GM12891 (cell line): Measurements from ENCODE around the gene TFIP11.
"Not testable (repeated sequence)": the region's sequence is repeated elsewhere in the genome, so short reads cannot be mapped to it uniquely, and the experiment has no call there.

ENCODE experiments used
- DNase-seq: peaks from one replicate; pipeline ENCODE4 v3.0.0; 2011; ENCODE audit warnings: low spot score; ENCODE audit not compliant: insufficient read length
- FAIRE-seq: peaks from 2 replicates; lab custom pipeline; 2011; peaks lifted over from hg19 to GRCh38; lab: Jason Lieb, UNC
- PAX5 ChIP-seq: IDR thresholded peaks from 2 replicates; pipeline ENCODE4 v1.6.1; 2011; ENCODE audit warnings: low read length, moderate library complexity, mild to moderate bottlenecking; ENCODE audit not compliant: insufficient read depth, severe bottlenecking
- POLR2A ChIP-seq: IDR thresholded peaks from 2 replicates; pipeline ENCODE4 v1.6.1; 2011; ENCODE audit warnings: low read depth, low read length, control low read depth
- POLR2AphosphoS5 ChIP-seq: IDR thresholded peaks from 2 replicates; pipeline ENCODE4 v1.6.1; 2011; ENCODE audit warnings: low read depth, low read length, control low read depth
- POU2F2 ChIP-seq: IDR thresholded peaks from 2 replicates; pipeline ENCODE4 v1.6.1; 2011; ENCODE audit warnings: low read depth, mild to moderate bottlenecking, control low read depth, low read length, moderate library complexity
- SPI1 ChIP-seq: IDR thresholded peaks from 2 replicates; pipeline ENCODE4 v1.6.1; 2011; ENCODE audit warnings: low read depth, low read length, control low read depth
- TAF1 ChIP-seq: IDR thresholded peaks from 2 replicates; pipeline ENCODE4 v1.6.1; 2011; ENCODE audit warnings: low read depth, low read length, control low read depth

TFIP11 gene

DNA sequence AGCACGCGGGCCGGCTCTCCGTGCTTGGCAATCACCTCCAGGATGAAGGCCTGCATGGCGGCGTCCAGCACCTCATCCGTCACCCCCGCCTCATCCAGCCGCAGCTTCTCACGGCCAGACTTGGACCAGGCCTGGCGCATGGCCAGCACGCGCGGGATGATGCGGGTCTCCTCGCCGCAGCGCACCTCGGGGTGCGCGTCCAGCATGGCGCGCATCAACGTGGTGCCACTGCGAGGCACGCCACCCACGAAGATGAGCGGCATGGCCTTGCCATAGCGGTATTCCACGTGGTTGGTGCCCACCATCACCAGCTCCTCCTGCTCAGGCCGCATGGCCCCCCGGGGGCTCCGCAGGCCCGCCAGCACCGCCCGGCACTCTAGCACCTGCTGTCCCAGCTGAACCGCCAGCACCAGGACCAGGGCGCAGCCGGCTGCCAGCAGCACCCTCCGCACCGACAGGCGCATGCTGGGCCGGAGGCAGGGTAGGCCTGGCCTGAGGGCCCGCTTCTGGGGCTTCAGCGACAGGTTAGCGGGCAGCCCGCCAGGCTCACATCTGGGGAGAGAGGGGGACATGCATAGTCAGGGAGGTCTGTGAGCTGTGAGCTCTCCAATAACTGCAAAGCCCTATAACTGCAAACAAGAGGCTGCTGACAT is 29.0 kb upstream of the TFIP11 start:
- TF ChIP-seq SPI1 (no peak), TAF1 (no peak), POLR2A (no peak), POLR2AphosphoS5 (no peak), POU2F2 (no peak)
- DNase-seq (no peak), FAIRE-seq (no peak)

GRCh38 chr22:26540119-26540518 is 27.8 kb upstream of the TFIP11 start:
- FAIRE-seq: no peak
- TF ChIP-seq SPI1: no peak
- no peak for TF ChIP-seq POLR2AphosphoS5
- TF ChIP-seq TAF1: no peak
- no peak for TF ChIP-seq POLR2A
- TF ChIP-seq PAX5: no peak
- TF ChIP-seq POU2F2: no peak
- DNase-seq: no peak

GRCh38 chr22:26536762-26537134 is 24.5 kb upstream of the TFIP11 start:
- DNase-seq (no peak), FAIRE-seq (no peak)
- TF ChIP-seq SPI1 (no peak), POU2F2 (no peak), POLR2AphosphoS5 (no peak), PAX5 (no peak), TAF1 (no peak), POLR2A (no peak)

GRCh38 chr22:26536056-26536761 is 23.9 kb upstream of the TFIP11 start:
- FAIRE-seq: peak; percentile 47
- no peak for DNase-seq
- TF ChIP-seq POLR2AphosphoS5: no peak
- no peak for TF ChIP-seq POLR2A
- TF ChIP-seq PAX5: no peak
- TF ChIP-seq POU2F2: no peak
- no peak for TF ChIP-seq SPI1
- TF ChIP-seq TAF1: no peak

- TF ChIP-seq PAX5 (no peak), SPI1 (no peak), POLR2AphosphoS5 (no peak), POLR2A (no peak), TAF1 (no peak), POU2F2 (no peak)
- no peak for DNase-seq
- FAIRE-seq: peak; percentile 71
Observed at GRCh38 chr22:26535603-26535908, 23.3 kb upstream of the TFIP11 start.

- FAIRE-seq (no peak), DNase-seq (no peak)
- TF ChIP-seq SPI1: peak; percentile 48; the same call in 1 of the 2 replicates
- TF ChIP-seq POLR2A: no peak
- TF ChIP-seq POLR2AphosphoS5: no peak
- TF ChIP-seq POU2F2: no peak
- TF ChIP-seq PAX5: no peak
Observed at GRCh38 chr22:26534874-26535602, 22.8 kb upstream of the TFIP11 start.

DNA sequence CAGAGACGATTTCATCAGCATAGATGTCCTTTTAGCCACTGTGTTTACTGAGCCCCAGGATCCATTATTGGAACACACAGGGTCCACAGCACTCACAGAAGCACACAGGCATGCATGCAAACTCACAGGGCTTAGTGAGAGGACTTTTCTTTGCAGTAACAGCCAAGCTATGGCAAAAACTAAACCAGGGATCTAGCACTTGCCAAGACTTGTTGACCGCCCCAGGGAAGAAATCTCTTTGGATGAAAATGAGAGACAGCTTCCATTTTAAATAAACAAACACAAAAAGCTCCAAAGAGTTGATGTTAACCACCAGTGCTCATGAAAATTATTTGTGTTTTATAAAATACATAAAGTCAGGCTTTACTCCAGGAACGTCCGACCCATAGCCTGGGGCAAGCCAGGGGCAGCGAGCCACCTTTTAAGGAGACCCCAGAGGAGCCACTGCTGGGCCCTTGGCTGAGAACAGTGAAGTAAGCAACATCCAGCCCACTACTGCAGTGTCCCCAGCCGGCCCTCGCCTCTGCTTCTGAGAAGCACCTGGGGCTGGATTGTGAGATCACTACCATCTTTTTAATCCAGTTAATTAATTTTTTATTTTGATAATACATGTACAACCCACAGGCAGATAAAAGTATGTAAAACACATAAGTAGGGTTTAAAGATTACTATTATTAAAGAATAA is 22.0 kb upstream of the TFIP11 start:
- DNase-seq: no peak
- TF ChIP-seq SPI1 (no peak), PAX5 (no peak), POLR2A (no peak), POU2F2 (no peak), POLR2AphosphoS5 (no peak), TAF1 (no peak)
- FAIRE-seq: peak; percentile 78

DNA sequence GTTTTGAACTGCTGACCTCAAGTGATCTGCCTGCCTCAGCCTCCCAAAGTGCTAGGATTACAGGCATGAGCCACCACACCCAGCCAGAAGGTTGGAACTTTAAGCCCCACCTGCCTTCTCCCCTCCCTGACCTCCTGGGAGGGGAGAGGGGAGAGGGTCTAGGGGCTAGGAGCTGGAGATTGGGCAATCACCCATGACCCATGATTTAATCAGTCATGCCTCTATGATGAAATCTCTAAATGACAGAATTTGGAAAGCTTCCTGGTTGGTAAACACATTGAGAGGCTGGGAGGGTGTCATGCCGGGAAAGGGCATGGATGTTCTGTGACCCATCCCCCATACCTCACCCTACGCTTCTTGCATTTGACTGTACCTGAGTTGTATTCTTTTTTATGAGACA is 17.1 kb upstream of the TFIP11 start:
- FAIRE-seq (no peak), DNase-seq (no peak)
- TF ChIP-seq POLR2A (no peak), POU2F2 (no peak), POLR2AphosphoS5 (no peak), SPI1 (no peak), TAF1 (no peak), PAX5 (no peak)

GRCh38 chr22:26528518-26528917 is 16.2 kb upstream of the TFIP11 start:
- FAIRE-seq, DNase-seq: not testable (repeated sequence)
